GM10248 (cell line): ENCODE results near the gene STS.

Experiments
- CTCF ChIA-PET: fragments of 300-600 bp; sonication (Branson Sonifier 250); formaldehyde crosslinking; extraction: SDS; loops from one replicate; lab custom pipeline; 2021; ENCODE audit warnings: antibody characterized with exemption; lab: Yijun Ruan, JAX
- POLR2A ChIA-PET: fragments of 350-650 bp; sonication (Branson Sonifier 250); formaldehyde crosslinking; extraction: SDS; loops from one replicate; lab custom pipeline; 2020; ENCODE audit warnings: antibody characterized with exemption; lab: Yijun Ruan, JAX
- DNase-seq: peaks from one replicate; pipeline ENCODE4 v3.0.0; 2012; ENCODE audit errors: extremely low spot score
- TF ChIP-seq, protein P1 (sequence below): IDR thresholded peaks from 2 replicates; pipeline ENCODE4 v1.5.1; 2012; ENCODE audit warnings: mild to moderate bottlenecking, low read depth; ENCODE audit errors: extremely low read depth, missing control alignments, control extremely low read depth

Gene STS

DNA sequence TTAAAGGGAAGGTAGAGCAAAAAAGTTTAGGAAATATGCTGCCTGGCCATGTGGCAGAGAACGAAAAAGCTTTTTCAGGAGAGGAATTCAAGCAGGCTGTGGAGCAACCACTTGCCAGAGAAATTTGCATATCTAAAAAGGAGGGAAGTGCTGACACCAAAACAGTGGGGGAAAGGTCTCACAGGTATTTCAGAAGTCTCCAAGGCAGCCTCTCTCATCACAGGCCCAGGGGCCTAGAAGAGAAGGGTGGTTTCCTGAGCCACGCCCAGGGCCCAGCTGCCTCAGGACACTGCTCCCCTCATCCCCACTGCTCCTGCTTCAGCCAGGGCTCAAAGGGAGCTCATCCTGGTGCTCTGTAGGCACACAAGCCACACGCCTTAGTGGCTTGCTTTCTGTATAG, 29.9 kb upstream of the STS start:
- TF ChIP-seq, protein P1, sequence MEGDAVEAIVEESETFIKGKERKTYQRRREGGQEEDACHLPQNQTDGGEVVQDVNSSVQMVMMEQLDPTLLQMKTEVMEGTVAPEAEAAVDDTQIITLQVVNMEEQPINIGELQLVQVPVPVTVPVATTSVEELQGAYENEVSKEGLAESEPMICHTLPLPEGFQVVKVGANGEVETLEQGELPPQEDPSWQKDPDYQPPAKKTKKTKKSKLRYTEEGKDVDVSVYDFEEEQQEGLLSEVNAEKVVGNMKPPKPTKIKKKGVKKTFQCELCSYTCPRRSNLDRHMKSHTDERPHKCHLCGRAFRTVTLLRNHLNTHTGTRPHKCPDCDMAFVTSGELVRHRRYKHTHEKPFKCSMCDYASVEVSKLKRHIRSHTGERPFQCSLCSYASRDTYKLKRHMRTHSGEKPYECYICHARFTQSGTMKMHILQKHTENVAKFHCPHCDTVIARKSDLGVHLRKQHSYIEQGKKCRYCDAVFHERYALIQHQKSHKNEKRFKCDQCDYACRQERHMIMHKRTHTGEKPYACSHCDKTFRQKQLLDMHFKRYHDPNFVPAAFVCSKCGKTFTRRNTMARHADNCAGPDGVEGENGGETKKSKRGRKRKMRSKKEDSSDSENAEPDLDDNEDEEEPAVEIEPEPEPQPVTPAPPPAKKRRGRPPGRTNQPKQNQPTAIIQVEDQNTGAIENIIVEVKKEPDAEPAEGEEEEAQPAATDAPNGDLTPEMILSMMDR = no peak

DNA sequence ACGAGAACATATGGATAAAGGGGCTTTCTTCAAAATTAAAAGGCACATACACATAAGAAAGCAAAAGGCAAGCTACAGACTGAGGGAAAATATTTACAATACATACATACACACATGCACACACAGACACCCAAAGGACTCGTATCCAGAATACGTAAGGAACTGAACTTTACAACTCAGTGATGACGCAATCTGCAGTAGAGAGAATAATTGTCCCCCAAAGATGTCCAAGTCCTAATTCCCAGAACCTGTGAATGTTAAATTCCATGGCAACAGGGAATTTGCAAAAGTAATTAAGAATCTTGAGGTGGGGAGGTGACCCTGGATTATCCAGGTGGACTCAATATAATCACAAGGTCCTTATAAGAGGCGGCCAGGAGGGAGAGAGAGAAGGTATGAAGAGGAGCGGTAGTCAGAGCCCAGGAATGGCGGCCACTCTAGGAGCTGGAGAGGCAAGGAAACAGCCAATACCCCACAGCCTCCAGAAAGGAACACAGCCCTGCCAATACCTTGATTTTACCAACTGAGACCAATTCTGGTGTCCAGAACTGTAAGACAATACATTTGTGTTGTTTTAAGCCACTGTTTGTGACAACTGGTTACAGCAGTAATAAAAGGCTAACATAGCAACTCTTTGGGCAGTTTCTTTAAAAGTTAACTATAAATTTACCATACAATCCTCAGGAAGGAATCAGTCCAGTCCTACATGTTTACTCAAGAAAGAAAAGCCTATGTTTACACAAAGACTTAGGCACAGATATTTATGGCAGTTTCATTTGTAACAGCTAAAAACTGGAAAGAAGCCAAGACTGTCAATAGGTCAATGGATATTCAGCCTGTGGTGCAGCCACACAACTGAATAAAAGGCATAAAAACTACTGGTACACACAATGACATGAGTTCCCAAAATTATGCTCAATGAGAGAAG, 27.3 kb upstream of the STS start:
- no peak for DNase-seq
- ChIA-PET CTCF (no interaction called here), POLR2A (no interaction called here)
- TF ChIP-seq, protein P1 = no peak

More for the DNA sequence above, 29.9 kb upstream of the STS start:
- POLR2A ChIA-PET = no interaction called here
- DNase-seq = no peak
- CTCF ChIA-PET = interaction anchor here (1.1 kb wide), 1 partner anchor 13 kb away, joined by 3 read pairs; no protein-coding TSS in a partner anchor

DNA sequence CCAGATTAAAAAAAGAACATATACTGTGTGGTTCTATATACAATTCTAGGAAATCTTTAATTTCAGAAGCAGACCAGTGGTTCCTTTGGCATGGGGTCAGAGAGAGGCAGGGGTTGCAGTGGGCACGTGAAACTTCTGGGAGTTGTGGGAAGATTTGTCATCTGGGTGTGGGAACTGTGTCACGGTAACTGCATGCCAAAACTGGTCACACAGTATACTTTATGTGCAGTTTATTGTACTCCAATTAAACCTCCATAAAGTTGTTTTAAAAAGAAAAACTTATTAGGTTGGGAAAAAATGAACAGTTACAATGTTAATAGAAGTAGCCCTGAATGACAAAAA, 26.7 kb upstream of the STS start:
- ChIA-PET POLR2A (no interaction called here), CTCF (interaction anchor here (1.4 kb wide), 1 partner anchor 11 kb away, joined by 3 read pairs; no protein-coding TSS in a partner anchor)
- DNase-seq = no peak
- TF ChIP-seq, protein P1 = no peak

DNA sequence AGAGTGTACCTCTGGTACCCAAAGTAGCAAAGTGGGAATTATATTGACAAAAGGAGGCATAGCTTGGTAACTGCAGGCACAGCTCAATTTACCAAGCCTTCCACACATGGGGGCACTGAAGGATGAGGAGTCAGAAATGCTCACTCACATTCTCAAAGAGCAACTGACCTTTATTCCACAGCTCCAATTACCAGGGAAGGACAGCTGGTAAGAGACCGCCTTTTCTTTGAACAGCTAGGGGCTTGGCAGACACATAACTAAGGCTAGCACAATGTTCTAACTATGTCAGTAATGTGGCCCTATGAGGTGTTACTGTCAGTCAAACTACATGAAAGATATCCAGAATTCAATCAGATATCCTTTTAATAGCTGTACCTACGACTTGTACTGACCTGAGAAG, 20.5 kb upstream of the STS start:
- CTCF ChIA-PET = no interaction called here
- no peak for DNase-seq
- TF ChIP-seq, protein P1 = no peak
- POLR2A ChIA-PET = no interaction called here

DNA sequence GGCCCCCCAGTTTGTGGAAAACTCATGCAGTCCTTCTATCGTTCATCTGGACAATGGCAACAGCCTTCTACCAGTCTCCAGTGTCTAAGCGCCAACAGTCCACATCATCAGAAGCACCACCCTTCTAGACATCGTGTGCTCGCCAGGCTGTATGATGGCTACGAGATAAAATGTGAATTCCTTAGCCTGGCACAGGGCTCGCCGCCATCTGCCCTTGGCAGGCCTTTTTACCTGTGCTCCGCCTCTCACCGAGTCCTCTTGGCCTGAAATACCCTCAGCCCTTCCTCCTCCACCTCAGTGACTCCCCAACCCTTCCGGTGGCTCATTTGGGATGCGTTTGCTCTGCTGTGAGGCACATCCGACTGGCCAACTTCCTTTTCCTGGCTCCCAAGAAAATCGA, 15.9 kb upstream of the STS start:
- CTCF ChIA-PET = interaction anchor here (0.9 to 2.0 kb wide), 3 partner anchors 8 to 16 kb away, joined by 3 to 8 read pairs (median 3); no protein-coding TSS in a partner anchor
- TF ChIP-seq, protein P1 = no peak
- POLR2A ChIA-PET = no interaction called here
- DNase-seq = no peak

DNA sequence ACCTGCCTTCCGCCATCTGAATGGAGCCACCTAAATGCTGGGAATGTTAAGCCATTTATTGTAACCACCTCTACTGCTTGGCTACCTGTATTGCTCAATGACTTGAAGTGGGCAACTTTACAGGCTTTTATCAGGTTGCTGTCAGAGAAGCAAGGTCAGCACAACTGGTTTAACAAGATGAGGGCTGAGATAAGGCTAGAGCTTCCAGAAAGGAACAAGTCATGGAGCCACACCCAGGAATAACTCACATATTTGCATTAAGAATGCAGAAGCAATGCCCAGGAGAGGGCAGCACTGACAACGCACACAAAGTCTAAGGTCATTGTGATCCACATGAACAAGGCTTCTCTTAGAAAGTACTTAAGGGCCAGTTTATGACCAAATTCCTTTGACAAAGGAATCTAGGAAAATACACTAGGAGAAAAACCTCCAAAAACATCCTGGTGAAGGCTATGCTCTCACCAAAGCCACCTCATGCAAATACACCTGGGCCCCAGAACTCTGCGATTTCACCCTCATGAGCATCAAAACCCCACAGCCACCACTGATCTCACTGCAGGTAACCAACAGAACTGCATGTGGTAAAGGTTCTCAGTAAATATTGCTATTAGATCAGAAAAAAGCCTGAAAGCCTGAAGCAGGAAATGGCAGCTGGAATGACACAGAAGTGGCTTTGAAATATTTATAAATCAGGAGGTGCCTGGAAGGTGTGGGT, 15.0 kb upstream of the STS start:
- TF ChIP-seq, protein P1 = peak; percentile 37
- DNase-seq = no peak
- ChIA-PET POLR2A (no interaction called here), CTCF (interaction anchor here (1.0 to 2.0 kb wide), 8 partner anchors 9 to 61 kb away, joined by 3 to 8 read pairs (median 4); no protein-coding TSS in a partner anchor)
